Cardiac muscle cell (in vitro differentiated cells and primary cell): ENCODE data around the gene DIP2A. TPM values are rescaled to one million over a fixed set of nuclear protein-coding genes. Genes with fewer than 3 reads are reported as not detected.
A peak's percentile ranks its signal among the peaks of the same experiment; 100 is the strongest.

Experiments
- DNase-seq, 2 donors: peaks; one replicate each; pipeline versions ENCODE4 v3.0.0 to v3.0.0-alpha.2; 2010 to 2017; ENCODE audit warnings: low read depth in 1 of 2, low spot score in 1 of 2
- H3K27ac ChIP-seq: fragments of 200-600 bp; sonication (generic); 2 replicates; pipeline ENCODE4 v1.5.1; 2016
- H3K27me3 ChIP-seq: fragments of 200-600 bp; sonication (generic); 2 replicates; pipeline ENCODE4 v1.6.0; 2016; ENCODE audit warnings: control low read depth
- H3K36me3 ChIP-seq: fragments of 200-600 bp; sonication (generic); 2 replicates; pipeline ENCODE4 v1.5.1; 2016; ENCODE audit warnings: control low read depth
- H3K4me1 ChIP-seq: fragments of 200-600 bp; sonication (generic); 2 replicates; pipeline ENCODE4 v1.8.1; 2017; ENCODE audit warnings: low read depth, mild to moderate bottlenecking, mixed run types
- H3K4me3 ChIP-seq: fragments of 200-600 bp; sonication (generic); 2 replicates; pipeline ENCODE4 v1.5.1; 2016; ENCODE audit warnings: mild to moderate bottlenecking
- H3K9me3 ChIP-seq: fragments of 200-600 bp; sonication (generic); 2 replicates; pipeline ENCODE4 v1.5.1; 2017; ENCODE audit warnings: low read depth, mild to moderate bottlenecking, control low read depth
- CTCF ChIP-seq: IDR thresholded peaks from 2 replicates; pipeline ENCODE4 v1.5.1; 2012; ENCODE audit warnings: low read depth, mild to moderate bottlenecking, low read length
- polyA plus RNA-seq: library from polyadenylated mRNA; unstranded; fragments of >200 nt; fragmentation: Nextera tagmentation; extraction: Ambion mirVana; gene quantifications from 2 replicates; pipeline ENCODE4 v1.2.1, GENCODE V29; 2016
- total RNA-seq: library from RNA; depleted of rRNA; stranded (reverse); fragments of >200 nt; gene quantifications from 2 replicates; pipeline ENCODE4 v1.2.3, GENCODE V29; 2016

Gene DIP2A
- total and polyA plus RNA-seq, 2 experiments from 2014 or later: 21.7 to 42.2 TPM

- no peaks in the 10 kb centered on the region for H3K9me3 ChIP-seq
- no peak for TF ChIP-seq CTCF
- no peaks in the 10 kb centered on the region for H3K36me3 ChIP-seq
- H3K4me1 ChIP-seq: peaks cover 4% of the 10 kb centered on the region
- peak in 1 of 2 donors; percentile 14 for DNase-seq
- H3K27me3 ChIP-seq: peaks cover 2% of the 10 kb centered on the region
- H3K4me3 ChIP-seq: no peak within 1 kb of the TSS
- no peak within 1 kb of the TSS for H3K27ac ChIP-seq
Observed at GRCh38 chr21:46604975-46605766, 146.5 kb downstream of the DIP2A start, which contains the start of gene S100B. TSS of gene S100B (minus strand) at chr21:46605082. CDS start at chr21:46602415, 2,667 bp downstream.

GRCh38 chr21:46605767-46606426 is 147.2 kb downstream of the DIP2A start:
- Histone ChIP-seq H3K27ac (no peak overlapping the region), H3K27me3 (peaks cover 2% of the 10 kb centered on the region), H3K4me1 (peaks cover 4% of the 10 kb centered on the region), H3K36me3 (no peaks in the 10 kb centered on the region), H3K4me3 (no peak overlapping the region), H3K9me3 (no peaks in the 10 kb centered on the region)
- DNase-seq: no peak
- no peak for TF ChIP-seq CTCF

- Histone ChIP-seq H3K4me3 (no peak overlapping the region), H3K36me3 (no peaks in the 10 kb centered on the region), H3K27me3 (peaks cover 2% of the 10 kb centered on the region), H3K4me1 (peaks cover 4% of the 10 kb centered on the region), H3K9me3 (no peaks in the 10 kb centered on the region), H3K27ac (no peak overlapping the region)
- no peak for DNase-seq
- no peak for TF ChIP-seq CTCF
Observed at GRCh38 chr21:46606427-46606813, 147.7 kb downstream of the DIP2A start.

GRCh38 chr21:46607636-46608035 is 148.9 kb downstream of the DIP2A start:
- H3K36me3 ChIP-seq: no peaks in the 10 kb centered on the region
- TF ChIP-seq CTCF: no peak
- DNase-seq: no peak
- peaks cover 2% of the 10 kb centered on the region for H3K27me3 ChIP-seq
- no peaks in the 10 kb centered on the region for H3K9me3 ChIP-seq
- H3K4me3 ChIP-seq: no peak overlapping the region
- H3K27ac ChIP-seq: no peak overlapping the region
- H3K4me1 ChIP-seq: peaks cover 4% of the 10 kb centered on the region

- DNase-seq: no peak
- Histone ChIP-seq H3K36me3 (no peaks in the 10 kb centered on the region), H3K4me1 (peaks cover 4% of the 10 kb centered on the region), H3K4me3 (no peak overlapping the region), H3K27ac (no peak overlapping the region), H3K27me3 (peaks cover 2% of the 10 kb centered on the region), H3K9me3 (no peaks in the 10 kb centered on the region)
- TF ChIP-seq CTCF: no peak
Observed at GRCh38 chr21:46608672-46609111, 150.0 kb downstream of the DIP2A start.
